SK-N-SH (cell line): Measurements from ENCODE around the gene LCA5L. TPM values are rescaled to one million over a fixed set of nuclear protein-coding genes. Genes with fewer than 3 reads are reported as not detected.
"Not testable (repeated sequence)": the region's sequence is repeated elsewhere in the genome, so short reads cannot be mapped to it uniquely, and the experiment has no call there.

Source experiments
- CTCF ChIA-PET: fragments of 300-600, 350-600 bp; formaldehyde crosslinking; extraction: SDS; loops from one replicate; lab custom pipeline; 2021; lab: Yijun Ruan, JAX
- POLR2A ChIA-PET: fragments of 350-600 bp; sonication (Branson Sonifier 250); formaldehyde crosslinking; extraction: SDS; loops from one replicate; lab custom pipeline; 2020; ENCODE audit warnings: antibody characterized with exemption, inconsistent platforms; lab: Yijun Ruan, JAX
- DNase-seq: peaks from one replicate; pipeline ENCODE4 v3.0.0; 2012
- H2AFZ ChIP-seq: fragments of 200-600 bp; sonication (generic); 2 replicates; pipeline ENCODE4 v1.8.1; 2016; ENCODE audit warnings: antibody characterized with exemption, mild to moderate bottlenecking, low read depth
- H3F3A ChIP-seq: fragments of 200-600 bp; sonication (generic); replicated peaks from 2 replicates; pipeline ENCODE3; 2016; ENCODE audit warnings: antibody characterized with exemption, mild to moderate bottlenecking; ENCODE audit not compliant: insufficient read depth
- H3K27ac ChIP-seq, 2 experiments: fragments of 200-500 bp in 1 of 2; fragments of 200-600 bp in 1 of 2; sonication (Bioruptor generic) in 1 of 2; sonication (generic), shearing (Covaris generic) in 1 of 2; 2 replicates each; pipeline versions ENCODE4 v1.5.1 to v1.6.1; 2014 to 2016; ENCODE audit warnings: low read depth in 2 of 2, inconsistent platforms in 1 of 2, low read length in 1 of 2, mild to moderate bottlenecking in 1 of 2, mixed read lengths in 1 of 2
- H3K27me3 ChIP-seq: fragments of 200-600 bp; sonication (generic), shearing (Covaris generic); 2 replicates; pipeline ENCODE4 v1.6.1; 2016; ENCODE audit warnings: mixed run types; ENCODE audit not compliant: insufficient read depth
- H3K36me3 ChIP-seq, 2 experiments: fragments of 200-500 bp in 1 of 2; fragments of 200-600 bp in 1 of 2; sonication (Bioruptor generic) in 1 of 2; sonication (generic) in 1 of 2; replicated peaks in 1 of 2; 2 replicates each; pipeline versions ENCODE3 to v1.5.1; 2014 to 2016; ENCODE audit warnings: low read length in 1 of 2, mild to moderate bottlenecking in 1 of 2; ENCODE audit not compliant: insufficient read depth in 2 of 2, control insufficient read depth in 1 of 2
- H3K4me1 ChIP-seq, 2 experiments: fragments of 200-500 bp in 1 of 2; fragments of 200-600 bp in 1 of 2; sonication (Bioruptor generic) in 1 of 2; sonication (generic), shearing (Covaris generic) in 1 of 2; 2 replicates each; pipeline versions ENCODE4 v1.5.1 to v1.6.1; 2014 to 2016; ENCODE audit warnings: low read depth in 1 of 2, low read length in 1 of 2, mixed run types in 1 of 2; ENCODE audit not compliant: insufficient read depth in 2 of 2, control insufficient read depth in 1 of 2
- H3K4me2 ChIP-seq: fragments of 200-600 bp; sonication (generic), shearing (Covaris generic); 2 replicates; pipeline ENCODE4 v1.6.1; 2017; ENCODE audit warnings: mixed run types
- H3K4me3 ChIP-seq, 2 experiments: fragments of 200-500 bp in 1 of 2; fragments of 200-600 bp in 1 of 2; sonication (Bioruptor generic) in 1 of 2; sonication (generic), shearing (Covaris generic) in 1 of 2; 2 replicates each; pipeline versions ENCODE4 v1.5.1 to v1.8.1; 2014 to 2016; ENCODE audit warnings: low read depth in 2 of 2, inconsistent platforms in 1 of 2, low read length in 1 of 2, mild to moderate bottlenecking in 1 of 2, mixed read lengths in 1 of 2, moderate library complexity in 1 of 2
- H3K79me2 ChIP-seq: fragments of 200-600 bp; sonication (generic); 2 replicates; pipeline ENCODE4 v1.8.1; 2017; ENCODE audit warnings: mild to moderate bottlenecking; ENCODE audit not compliant: insufficient read depth
- H3K9ac ChIP-seq: fragments of 200-600 bp; sonication (generic); 2 replicates; pipeline ENCODE4 v1.6.1; 2017; ENCODE audit warnings: mixed run types
- H3K9me2 ChIP-seq: fragments of 200-600 bp; sonication (generic); 2 replicates; pipeline ENCODE4 v1.6.1; 2017; ENCODE audit warnings: mixed run types
- H3K9me3 ChIP-seq: fragments of 200-600 bp; sonication (generic); 2 replicates; pipeline ENCODE4 v1.6.1; 2017; ENCODE audit warnings: mixed run types, mild to moderate bottlenecking, moderate library complexity
- H4K20me1 ChIP-seq: fragments of 200-600 bp; sonication (generic); 2 replicates; pipeline ENCODE4 v1.6.1; 2017; ENCODE audit warnings: mild to moderate bottlenecking, mixed run types; ENCODE audit not compliant: insufficient read depth
- CTCF ChIP-seq: fragments of 200-600 bp; sonication (generic); IDR thresholded peaks from 2 replicates; pipeline ENCODE4 v1.6.1; 2017; ENCODE audit warnings: antibody characterized with exemption, mild to moderate bottlenecking, moderate library complexity
- GATA2 ChIP-seq: sonication (generic); formaldehyde crosslinking; IDR thresholded peaks from 2 replicates; pipeline ENCODE4 v1.5.0; 2020; ENCODE audit warnings: mild to moderate bottlenecking, missing genetic modification reagents
- MXI1 ChIP-seq: IDR thresholded peaks from 2 replicates; pipeline ENCODE4 v1.6.1; 2012; ENCODE audit warnings: mild to moderate bottlenecking, low read depth, low read length, improper control_type of control experiment
- NRF1 ChIP-seq: IDR thresholded peaks from 2 replicates; pipeline ENCODE4 v1.6.1; 2012; ENCODE audit warnings: low read depth, mild to moderate bottlenecking, low read length
- RAD21 ChIP-seq: IDR thresholded peaks from 2 replicates; pipeline ENCODE4 v1.6.1; 2012; ENCODE audit warnings: mild to moderate bottlenecking, low read length
- SMC3 ChIP-seq: IDR thresholded peaks from 2 replicates; pipeline ENCODE4 v1.6.1; 2012; ENCODE audit warnings: low read depth, low read length, improper control_type of control experiment
- YY1 ChIP-seq: IDR thresholded peaks from 2 replicates; pipeline ENCODE4 v1.4.0; 2012; ENCODE audit warnings: low read depth, mild to moderate bottlenecking
- WGBS: methylation state at CpG from one replicate; pipeline ENCODE4 v1.1.6; 2017; ENCODE audit warnings: low lambda C conversion rate; 5-methylcytosine and 5-hydroxymethylcytosine counted together
- polyA plus RNA-seq, 3 experiments: library from polyadenylated mRNA; depleted of rRNA; stranded (reverse); fragments of >200 nt; gene quantifications; 2 replicates each; pipeline ENCODE4 v1.2.3, GENCODE V29; 2012
- TF ChIP-seq, protein P1 (sequence below): IDR thresholded peaks from 2 replicates; pipeline ENCODE4; 2012
- TF ChIP-seq, protein P2 (sequence below): fragments of 150-350 bp; IDR thresholded peaks from 2 replicates; pipeline ENCODE4 v1.6.1; 2017; ENCODE audit warnings: antibody characterized with exemption, low read length, low read depth, borderline replicate concordance

LCA5L gene
- polyA plus RNA-seq, 1 of the 3 experiments (the other 2 are of a cell fraction): 0.74 TPM

DNA sequence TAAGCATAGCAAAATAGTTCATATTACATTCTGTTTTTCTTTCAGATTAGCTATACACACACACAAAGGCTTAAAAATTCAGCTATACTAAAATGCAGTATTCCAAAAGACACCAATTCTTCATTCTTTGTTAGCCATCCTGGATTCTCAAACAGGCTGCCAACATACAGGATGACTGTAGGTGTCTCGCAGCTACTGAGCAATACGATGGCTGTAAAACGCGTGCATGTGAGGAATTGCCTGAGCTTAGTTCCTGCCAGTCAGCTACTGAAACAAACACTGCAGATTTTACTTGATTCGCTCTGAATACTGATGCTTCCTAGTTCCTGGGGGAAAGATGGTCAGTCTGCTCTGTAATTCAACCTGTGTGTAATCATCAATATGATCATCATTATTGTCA lies 71.9 kb downstream of the LCA5L start:
- no peak overlapping the region for H3K27ac ChIP-seq
- no peak overlapping the region for H3K4me2 ChIP-seq
- peak; percentile 36 for TF ChIP-seq MXI1
- TF ChIP-seq YY1: no peak
- no peak for TF ChIP-seq GATA2 (CRISPR knock-in tag)
- TF ChIP-seq RAD21: peak; percentile 67
- TF ChIP-seq, protein P1, sequence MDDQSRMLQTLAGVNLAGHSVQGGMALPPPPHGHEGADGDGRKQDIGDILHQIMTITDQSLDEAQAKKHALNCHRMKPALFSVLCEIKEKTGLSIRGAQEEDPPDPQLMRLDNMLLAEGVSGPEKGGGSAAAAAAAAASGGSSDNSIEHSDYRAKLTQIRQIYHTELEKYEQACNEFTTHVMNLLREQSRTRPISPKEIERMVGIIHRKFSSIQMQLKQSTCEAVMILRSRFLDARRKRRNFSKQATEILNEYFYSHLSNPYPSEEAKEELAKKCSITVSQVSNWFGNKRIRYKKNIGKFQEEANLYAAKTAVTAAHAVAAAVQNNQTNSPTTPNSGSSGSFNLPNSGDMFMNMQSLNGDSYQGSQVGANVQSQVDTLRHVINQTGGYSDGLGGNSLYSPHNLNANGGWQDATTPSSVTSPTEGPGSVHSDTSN: no peak
- TF ChIP-seq, protein P2, sequence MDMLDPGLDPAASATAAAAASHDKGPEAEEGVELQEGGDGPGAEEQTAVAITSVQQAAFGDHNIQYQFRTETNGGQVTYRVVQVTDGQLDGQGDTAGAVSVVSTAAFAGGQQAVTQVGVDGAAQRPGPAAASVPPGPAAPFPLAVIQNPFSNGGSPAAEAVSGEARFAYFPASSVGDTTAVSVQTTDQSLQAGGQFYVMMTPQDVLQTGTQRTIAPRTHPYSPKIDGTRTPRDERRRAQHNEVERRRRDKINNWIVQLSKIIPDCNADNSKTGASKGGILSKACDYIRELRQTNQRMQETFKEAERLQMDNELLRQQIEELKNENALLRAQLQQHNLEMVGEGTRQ: no peak
- TF ChIP-seq SMC3: peak; percentile 35; the same call in 1 of the 2 replicates
- peak; percentile 50 for TF ChIP-seq CTCF
- TF ChIP-seq NRF1: no peak
- TF ChIP-seq, all 33 proteins: peak for 4
- H3F3A ChIP-seq: no peaks in the 10 kb centered on the region
- H3K9me2 ChIP-seq: no peaks in the 10 kb centered on the region
- DNase-seq: peak; percentile 54
- H3K9ac ChIP-seq: no peak overlapping the region
- H3K9me3 ChIP-seq: no peaks in the 10 kb centered on the region
- WGBS: 11% methylated on average over 5 of the region's 5 CpGs
- ChIA-PET CTCF (interaction anchor here (0.6 to 2.7 kb wide), 10 partner anchors 11 to 67 kb away, joined by 3 to 15 read pairs (median 4); no protein-coding TSS in a partner anchor), POLR2A (interaction anchor here (2.0 kb wide), 1 partner anchor 25 kb away, joined by 6 read pairs; the partner anchor contains the start of gene HMGN1)
- H3K4me3 ChIP-seq: no peak overlapping the region
- H3K36me3 ChIP-seq: no peaks in the 10 kb centered on the region
- no peaks in the 10 kb centered on the region for H3K79me2 ChIP-seq
- H2AFZ ChIP-seq: peak overlapping the region; percentile 70
- no peaks in the 10 kb centered on the region for H3K27me3 ChIP-seq
- no peaks in the 10 kb centered on the region for H3K4me1 ChIP-seq
- no peaks in the 10 kb centered on the region for H4K20me1 ChIP-seq

- H3K9ac ChIP-seq, H3K27ac ChIP-seq, H2AFZ ChIP-seq, H3F3A ChIP-seq, DNase-seq, H4K20me1 ChIP-seq, CTCF ChIA-PET, H3K27me3 ChIP-seq, H3K4me2 ChIP-seq, H3K9me3 ChIP-seq, H3K4me3 ChIP-seq, POLR2A ChIA-PET, H3K9me2 ChIP-seq, H3K79me2 ChIP-seq, H3K36me3 ChIP-seq, H3K4me1 ChIP-seq: not testable (repeated sequence)
- 67% methylated on average over 6 of the region's 7 CpGs for WGBS
These were observed 75.7 kb downstream of the LCA5L start for GRCh38 chr21:39369896-39370288.
